NT2/D1 (cell line): ENCODE results near the gene ZNF780A.
"Not testable (repeated sequence)": the region's sequence is repeated elsewhere in the genome, so short reads cannot be mapped to it uniquely, and the experiment has no call there.

Experiments used
- SUZ12 ChIP-seq: IDR thresholded peaks from 2 replicates; pipeline ENCODE4 v1.6.1; 2011; ENCODE audit not compliant: insufficient read length, insufficient read depth; ENCODE audit errors: extremely low read depth
- YY1 ChIP-seq: IDR thresholded peaks from 2 replicates; pipeline ENCODE4 v1.6.1; 2011; ENCODE audit not compliant: insufficient read length, insufficient read depth
- ZNF274 ChIP-seq: IDR thresholded peaks from 2 replicates; pipeline ENCODE4 v1.6.1; 2011; ENCODE audit warnings: mild to moderate bottlenecking, low read depth, low read length

DNA sequence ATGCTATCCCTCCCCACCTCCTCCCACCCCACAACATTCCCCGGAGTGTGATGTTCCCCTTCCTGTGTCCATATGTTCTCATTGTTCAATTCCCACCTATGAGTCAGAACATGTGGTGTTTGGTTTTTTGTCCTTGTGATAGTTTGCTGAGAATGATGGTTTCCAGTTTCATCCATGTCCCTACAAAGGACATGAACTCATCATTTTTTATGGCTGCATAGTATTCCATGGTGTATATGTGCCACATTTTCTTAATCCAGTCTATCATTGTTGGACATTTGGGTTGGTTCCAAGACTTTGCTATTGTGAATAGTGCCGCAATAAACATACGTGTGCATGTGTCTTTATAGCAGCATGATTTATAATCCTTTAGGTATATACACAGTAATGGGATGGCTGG is 52.7 kb downstream of the ZNF780A start:
- not testable (repeated sequence) for TF ChIP-seq ZNF274, YY1, SUZ12
